ENCODE results near the gene CEP192.

- TF ChIP-seq CTCF (IDR thresholded peaks at IDR 0.05) (no peak), POLR2A (IDR thresholded peaks at IDR 0.05) (no peak)
Measured at GRCh38 chr18:13139885-13140450, 148.8 kb downstream of the CEP192 start.

Data from testis (tissue), 2 donors.